GM21576 (cell line): ENCODE results near the gene LDLRAD2.
A peak's percentile ranks its signal among the peaks of the same experiment; 100 is the strongest.

Experiments
- ATAC-seq: cut with Tn5 transposase; IDR thresholded peaks from one replicate; pipeline ENCODE4 v1.9.1; 2021; ENCODE audit warnings: mild to moderate bottlenecking, moderate library complexity; ENCODE audit not compliant: unreplicated experiment

LDLRAD2 gene

GRCh38 chr1:21857840-21858670 is 46.0 kb downstream of the LDLRAD2 start:
- no peak for ATAC-seq

- no peak for ATAC-seq
These were observed 47.7 kb downstream of the LDLRAD2 start for GRCh38 chr1:21859669-21860179.

- ATAC-seq = no peak
These were observed 48.9 kb downstream of the LDLRAD2 start for GRCh38 chr1:21860971-21861370.

- no peak for ATAC-seq
These were observed 49.8 kb downstream of the LDLRAD2 start for GRCh38 chr1:21861602-21862429.

- no peak for ATAC-seq
These were observed 51.9 kb downstream of the LDLRAD2 start for GRCh38 chr1:21863981-21864380.

- ATAC-seq = no peak
These were observed 52.7 kb downstream of the LDLRAD2 start for GRCh38 chr1:21864730-21865129.

GRCh38 chr1:21865609-21865942 is 53.5 kb downstream of the LDLRAD2 start:
- no peak for ATAC-seq

GRCh38 chr1:21865943-21866706 is 54.1 kb downstream of the LDLRAD2 start:
- ATAC-seq = peak; percentile 83

- peak; percentile 7 for ATAC-seq
These were observed 54.6 kb downstream of the LDLRAD2 start for GRCh38 chr1:21866707-21867043.

GRCh38 chr1:21867451-21867996 is 55.5 kb downstream of the LDLRAD2 start:
- ATAC-seq = no peak

- no peak for ATAC-seq
These were observed 56.4 kb downstream of the LDLRAD2 start for GRCh38 chr1:21868482-21868881.

- ATAC-seq = no peak
These were observed 56.9 kb downstream of the LDLRAD2 start for GRCh38 chr1:21868941-21869454.

GRCh38 chr1:21869620-21870121 is 57.6 kb downstream of the LDLRAD2 start:
- no peak for ATAC-seq

GRCh38 chr1:21870611-21871010 is 58.5 kb downstream of the LDLRAD2 start:
- no peak for ATAC-seq

GRCh38 chr1:21871943-21872342 is 59.9 kb downstream of the LDLRAD2 start:
- ATAC-seq = no peak

- no peak for ATAC-seq
These were observed 60.5 kb downstream of the LDLRAD2 start for GRCh38 chr1:21872445-21873079.

GRCh38 chr1:21873174-21873573 is 61.1 kb downstream of the LDLRAD2 start:
- no peak for ATAC-seq

- no peak for ATAC-seq
These were observed 61.7 kb downstream of the LDLRAD2 start for GRCh38 chr1:21873761-21874160.

GRCh38 chr1:21874328-21874727 is 62.3 kb downstream of the LDLRAD2 start:
- no peak for ATAC-seq
